Esophagus squamous epithelium (tissue), 4 donors: Measurements from ENCODE around the gene ZHX3.

Source experiments
- CTCF ChIP-seq, 6 experiments: fragments of 450-650 bp in 4 of 6; fragments of 200-600 bp in 2 of 6; sonication (generic) in 2 of 6; IDR thresholded peaks; one replicate each; pipeline ENCODE4 v1.5.1; 2016 to 2019; ENCODE audit warnings: antibody characterized with exemption in 6 of 6, mild to moderate bottlenecking in 4 of 6, moderate library complexity in 4 of 6
- POLR2A ChIP-seq, 4 donors: fragments of 450-650 bp; IDR thresholded peaks; one replicate each; pipeline ENCODE4 v1.6.1; 2017; ENCODE audit warnings: antibody characterized with exemption in 4 of 4, mild to moderate bottlenecking in 4 of 4, moderate library complexity in 3 of 4

GRCh38 chr20:41306061-41306727 is 11.3 kb downstream of the ZHX3 start:
- no peak for TF ChIP-seq CTCF (IDR thresholded peaks at IDR 0.05)
- no peak for TF ChIP-seq POLR2A (IDR thresholded peaks at IDR 0.05)
